Posterior cingulate gyrus (tissue), 11 donors: ENCODE measurements around the gene TOMM34.

Experiments used
- DNase-seq, 10 donors: peaks; one replicate each; pipeline versions ENCODE4 v3.0.0 to v3.0.0-alpha.2; 2020 to 2021; ENCODE audit warnings: mixed read lengths in 3 of 10
- intact Hi-C: fragments of 100-400 bp; cut with DNase I; formaldehyde crosslinking; loops from one replicate; pipeline ENCODE4 v1.15.1; 2023

Gene TOMM34

DNA sequence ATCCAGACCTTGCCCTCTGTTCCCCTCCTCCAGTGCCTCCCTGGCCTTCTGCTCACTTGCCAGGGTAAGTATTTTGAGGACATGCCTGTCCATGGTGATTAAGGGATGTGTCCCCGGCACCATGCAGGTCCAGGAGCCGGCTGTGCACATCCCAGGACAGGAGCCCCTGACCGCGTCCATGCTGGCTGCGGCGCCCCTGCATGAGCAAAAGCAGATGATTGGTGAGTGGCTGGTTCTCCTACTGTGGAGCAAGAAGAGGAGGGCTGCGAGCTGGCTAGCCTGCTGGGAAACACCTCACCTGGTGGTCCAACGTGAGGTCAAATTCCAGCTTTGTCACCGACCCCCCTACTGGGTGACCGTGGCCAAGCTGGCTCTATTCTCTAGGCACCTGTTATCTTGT, 23.7 kb downstream of the TOMM34 start:
- DNase-seq, result no peak
- intact Hi-C loops, result no loop called here

GRCh38 chr20:44932916-44933315, 27.3 kb downstream of the TOMM34 start:
- intact Hi-C loops, result no loop called here
- DNase-seq, result no peak

DNA sequence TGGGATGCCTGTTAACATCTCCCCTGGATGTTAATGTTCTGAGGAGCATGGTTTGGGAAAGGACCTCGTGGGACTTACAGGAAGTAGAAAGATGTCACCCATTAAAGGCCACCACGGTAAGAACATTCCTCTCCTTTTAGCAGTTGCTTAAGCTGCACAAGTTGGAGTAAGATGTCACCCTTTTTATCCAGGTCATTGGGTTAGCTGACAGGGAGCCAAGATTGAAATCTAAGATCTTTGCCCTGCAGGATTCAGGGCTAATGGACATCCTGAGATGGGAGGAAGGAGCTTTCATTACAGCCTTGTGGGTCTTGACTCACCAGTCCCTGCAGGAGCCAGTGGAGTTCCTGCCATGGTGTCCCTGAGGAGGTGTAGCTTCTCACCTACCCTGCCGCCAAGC, 28.3 kb downstream of the TOMM34 start:
- intact Hi-C loops, result no loop called here
- DNase-seq, result no peak

- intact Hi-C loops, result no loop called here
- no peak for DNase-seq
These were observed 29.6 kb downstream of the TOMM34 start for GRCh38 chr20:44930517-44931168.

- DNase-seq, result peak in 1 of 10 donors; percentile 21
- intact Hi-C loops, result no loop called here
These were observed 31.6 kb downstream of the TOMM34 start for GRCh38 chr20:44928595-44928994.

DNA sequence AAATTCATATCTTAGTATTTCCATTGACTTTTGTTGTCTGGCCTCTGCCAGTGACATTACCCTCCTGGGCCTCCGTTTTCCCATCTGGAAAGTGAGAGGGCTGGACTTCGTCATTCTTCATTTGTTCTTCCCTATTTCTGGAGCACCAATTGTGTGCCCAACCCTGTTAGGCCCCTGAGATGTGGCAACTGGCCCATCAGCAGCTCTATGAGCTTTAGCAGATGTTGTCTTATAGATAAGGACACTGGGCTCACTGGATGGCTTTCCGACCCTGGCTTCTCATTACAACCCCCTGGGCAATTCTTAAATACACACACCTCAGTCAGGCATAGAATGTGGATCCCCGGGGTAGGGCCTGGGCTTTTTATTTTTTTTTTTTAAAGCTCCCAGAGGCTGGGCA, 35.7 kb downstream of the TOMM34 start:
- DNase-seq, result no peak
- intact Hi-C loops, result no loop called here

DNA sequence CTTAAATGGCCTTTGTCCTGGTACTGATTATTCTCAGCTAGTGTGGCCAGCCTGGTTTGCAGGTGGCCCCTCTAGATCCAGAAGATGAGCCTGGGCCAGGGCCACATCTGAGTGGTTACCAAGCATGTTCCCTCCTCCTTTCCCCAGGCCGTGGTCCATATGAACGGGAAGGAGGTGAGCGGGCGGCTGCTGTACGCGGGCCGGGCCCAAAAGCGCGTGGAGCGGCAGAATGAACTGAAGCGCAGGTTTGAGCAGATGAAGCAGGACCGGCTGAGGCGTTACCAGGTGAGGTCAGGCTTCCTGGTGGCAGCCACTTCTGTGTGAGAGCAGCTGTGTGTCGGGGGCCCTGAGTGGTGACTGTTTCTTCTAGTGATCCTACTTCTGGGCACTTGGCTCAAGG, 38.8 kb downstream of the TOMM34 start:
- intact Hi-C loops, result no loop called here
- DNase-seq, result no peak

DNA sequence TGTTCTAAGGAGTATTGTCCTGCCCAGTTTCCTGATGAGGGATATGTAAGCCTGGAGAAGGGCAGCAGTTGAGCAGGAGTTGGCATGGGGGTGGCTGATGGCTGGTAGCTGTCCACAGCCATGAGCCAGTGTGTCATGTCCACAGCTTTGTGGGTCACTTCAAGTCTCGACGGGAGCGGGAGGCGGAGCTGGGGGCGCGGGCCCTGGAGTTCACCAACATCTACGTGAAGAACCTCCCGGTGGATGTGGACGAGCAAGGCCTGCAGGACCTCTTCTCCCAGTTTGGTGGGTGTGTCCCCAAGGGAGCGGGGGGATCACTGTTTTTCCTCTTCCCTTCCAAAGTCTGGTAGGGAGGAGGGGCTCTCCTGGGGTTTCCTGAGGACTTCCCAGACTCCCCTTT, 41.4 kb downstream of the TOMM34 start:
- DNase-seq, result no peak

GRCh38 chr20:44918342-44918741, 41.9 kb downstream of the TOMM34 start:
- intact Hi-C loops, result no loop called here
- no peak for DNase-seq

More for the DNA sequence above, 41.4 kb downstream of the TOMM34 start:
- intact Hi-C loops, result no loop called here

GRCh38 chr20:44917399-44917798, 42.8 kb downstream of the TOMM34 start:
- intact Hi-C loops, result no loop called here

DNA sequence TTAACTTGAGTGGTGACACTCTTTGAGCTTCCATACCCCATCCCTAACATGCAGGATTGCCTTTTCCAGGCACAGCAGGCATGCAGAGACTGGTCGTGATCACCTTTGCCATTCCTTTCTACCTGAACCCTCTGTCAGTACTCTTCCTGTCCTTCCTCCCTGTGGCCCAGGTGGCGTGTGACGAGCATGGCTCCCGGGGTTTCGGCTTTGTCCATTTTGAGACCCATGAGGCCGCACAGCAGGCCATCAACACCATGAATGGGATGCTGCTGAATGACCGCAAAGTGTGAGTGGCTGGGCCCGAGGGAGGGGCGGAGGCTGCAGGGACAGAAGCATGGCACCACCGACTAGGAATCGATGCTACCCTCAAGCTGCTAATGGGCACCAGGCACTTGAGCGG, 43.6 kb downstream of the TOMM34 start:
- intact Hi-C loops, result no loop called here
- no peak for DNase-seq

More at GRCh38 chr20:44917399-44917798, 42.8 kb downstream of the TOMM34 start:
- DNase-seq, result no peak

DNA sequence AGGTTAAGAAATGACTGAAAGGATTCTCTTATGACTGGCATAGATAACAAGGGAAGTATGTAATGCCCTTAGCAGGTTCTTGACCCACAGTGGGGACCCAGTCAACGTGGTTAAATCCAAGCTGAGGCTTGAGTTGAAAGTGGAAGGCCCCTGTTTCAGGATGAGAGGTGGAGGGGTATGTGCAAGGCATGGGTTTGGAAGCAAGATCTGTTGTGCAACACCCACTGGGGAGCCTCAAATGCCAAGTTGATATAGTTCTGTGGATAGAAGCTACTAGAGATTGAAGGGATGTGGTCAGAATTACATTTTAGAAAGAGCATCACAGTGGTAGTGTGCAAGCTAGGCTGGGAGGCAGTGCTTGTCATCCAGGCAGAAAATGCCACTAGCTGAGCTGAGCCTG, 45.3 kb downstream of the TOMM34 start:
- no peak for DNase-seq
- intact Hi-C loops, result no loop called here

DNA sequence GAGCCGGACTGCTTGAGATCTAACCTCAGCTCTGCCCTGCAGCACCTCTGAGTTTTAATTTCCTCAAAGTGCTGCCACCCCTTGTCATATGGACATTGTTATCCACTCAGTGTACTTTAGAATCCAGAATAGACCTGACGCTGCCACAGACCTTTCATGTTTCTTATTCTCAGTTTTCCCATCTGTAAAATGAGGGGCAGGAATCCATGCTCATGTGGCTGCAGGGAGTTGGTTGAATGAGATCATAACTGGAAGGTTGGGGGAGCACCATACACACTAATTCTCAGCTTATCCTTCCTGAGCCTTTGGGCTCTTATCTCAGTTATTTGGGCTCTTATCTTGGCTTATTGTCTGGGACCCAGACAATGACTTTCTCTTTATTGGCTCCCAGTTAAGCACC, 48.0 kb downstream of the TOMM34 start:
- DNase-seq, result no peak
- intact Hi-C loops, result no loop called here

GRCh38 chr20:44911264-44911921, 48.8 kb downstream of the TOMM34 start:
- intact Hi-C loops, result no loop called here
- no peak for DNase-seq

- intact Hi-C loops, result no loop called here
- no peak for DNase-seq
These were observed 49.4 kb downstream of the TOMM34 start for GRCh38 chr20:44910690-44911262.

DNA sequence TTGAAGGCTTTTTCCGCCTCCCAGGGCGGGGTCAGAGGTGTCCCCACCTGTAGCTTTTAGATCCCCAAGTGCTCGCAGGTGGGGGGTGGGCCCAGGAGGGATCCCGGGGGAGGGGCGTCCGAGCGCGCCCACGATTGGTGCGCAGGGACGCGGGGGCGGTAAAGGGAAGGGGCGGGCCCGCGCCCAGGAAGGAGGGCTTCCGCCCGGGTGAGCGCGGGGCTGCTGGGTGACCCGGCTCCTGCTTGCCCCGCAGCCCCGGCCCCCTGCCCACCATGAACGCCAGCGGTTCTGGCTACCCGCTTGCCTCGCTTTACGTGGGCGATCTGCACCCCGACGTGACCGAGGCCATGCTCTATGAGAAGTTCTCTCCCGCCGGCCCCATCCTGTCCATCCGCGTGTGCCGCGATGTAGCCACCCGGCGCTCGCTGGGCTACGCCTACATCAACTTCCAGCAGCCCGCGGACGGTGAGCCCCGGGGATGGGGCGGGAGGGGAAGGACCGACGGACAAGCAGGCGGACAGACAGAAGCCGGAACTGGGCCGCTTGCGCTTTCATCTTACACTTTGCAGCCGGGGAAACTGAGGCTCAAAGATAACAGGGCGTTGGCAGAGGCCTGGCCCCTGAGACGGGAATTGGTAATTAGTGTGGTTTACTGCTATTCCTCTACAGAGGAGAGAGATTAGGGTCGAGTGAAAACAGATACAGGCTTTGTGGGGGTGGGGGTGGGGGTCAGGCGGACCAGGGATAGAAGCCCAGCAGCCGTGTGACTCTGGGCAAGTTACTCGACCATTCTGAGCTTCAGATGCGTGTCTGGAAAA, 50.1 kb downstream of the TOMM34 start, which contains the start of gene PABPC1L:
TSS of gene PABPC1L (plus strand) at position 189 of the 818 bp plus-strand sequence. CDS start at position 273, 84 bp downstream.
- intact Hi-C loops, result no loop called here
- peak in 6 of 10 donors; percentile 20 to 90 (median 46) for DNase-seq

DNA sequence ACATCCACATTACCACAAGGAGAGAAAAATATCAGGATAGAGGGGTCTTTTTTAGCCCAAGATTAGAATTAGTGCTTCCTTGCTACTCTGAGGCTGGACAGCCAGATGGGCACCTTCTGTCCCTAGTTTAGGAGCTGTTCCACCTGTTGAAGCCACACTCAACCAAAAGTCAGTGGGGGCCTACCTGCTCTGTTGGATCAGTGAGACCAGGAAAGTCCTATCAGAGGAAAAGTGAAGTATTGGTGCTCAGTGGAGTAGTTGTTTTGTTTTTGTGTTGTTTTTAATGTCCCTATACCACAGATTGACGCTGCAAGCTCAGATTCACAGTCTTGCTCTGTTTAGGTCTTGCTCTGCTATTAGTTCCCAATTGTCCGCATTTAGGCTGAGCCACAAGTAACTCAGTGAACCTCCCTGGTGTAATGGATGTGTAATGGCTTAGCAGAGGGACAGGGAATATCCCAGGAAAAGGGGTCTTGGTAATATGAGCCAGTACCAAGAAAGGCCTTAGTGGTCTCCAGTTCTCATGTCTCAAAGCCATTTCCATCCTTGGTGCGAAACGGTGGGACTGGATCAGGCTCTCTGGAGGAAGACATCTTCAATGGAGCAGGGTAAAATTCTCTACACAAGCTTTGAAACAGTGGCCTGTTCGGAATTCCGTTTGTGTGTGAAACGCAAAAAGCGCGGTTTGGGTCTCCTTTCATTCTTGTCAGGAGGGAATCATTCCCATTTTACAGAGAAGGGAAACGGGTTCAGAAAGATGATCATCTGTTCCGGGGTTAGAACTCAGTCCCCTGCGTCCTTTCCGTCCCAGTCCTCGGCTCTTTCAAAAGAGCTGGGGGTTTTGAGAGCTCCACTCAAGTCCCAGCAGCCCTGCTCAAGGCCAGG, 51.0 kb downstream of the TOMM34 start:
- intact Hi-C loops, result no loop called here
- DNase-seq, result no peak

DNA sequence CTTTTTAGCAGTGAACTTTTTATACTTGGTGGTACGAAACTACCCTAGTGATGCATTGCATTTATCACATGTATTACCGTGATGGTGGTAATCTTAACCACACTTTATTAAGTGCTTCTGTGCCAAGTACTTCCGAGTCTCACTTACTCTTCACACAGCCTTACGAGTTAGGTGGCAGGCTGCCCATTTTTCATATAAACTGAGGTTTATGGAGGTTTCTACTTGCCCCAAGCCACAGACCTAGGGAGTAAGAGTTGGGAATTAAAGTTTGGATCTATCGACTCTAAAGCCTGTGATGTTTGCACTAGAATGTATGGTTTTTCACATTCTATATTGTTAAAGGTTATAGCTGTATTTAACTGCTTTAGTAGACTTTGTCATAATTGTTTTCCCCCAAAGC, 55.8 kb downstream of the TOMM34 start:
- intact Hi-C loops, result no loop called here
- DNase-seq, result no peak

- intact Hi-C loops, result no loop called here
- DNase-seq, result peak in 1 of 10 donors; percentile 30
These were observed 58.2 kb downstream of the TOMM34 start for GRCh38 chr20:44901974-44902373.

GRCh38 chr20:44900231-44900854, 59.9 kb downstream of the TOMM34 start:
- DNase-seq, result no peak
- intact Hi-C loops, result no loop called here
